Measurements from ENCODE around the gene ERFE. TPM values are rescaled to one million over a fixed set of nuclear protein-coding genes. Genes with fewer than 3 reads are reported as not detected.

The ERFE gene
- total and polyA plus RNA-seq, 8 donors, result 0.13 to 1.1 (median 0.82) TPM; not detected in 4

GRCh38 chr2:238190445-238190844, 31.7 kb downstream of the ERFE start:
- Histone ChIP-seq H3K36me3 (peaks cover 74 to 94% (median 93%) of the 10 kb centered on the region in 4 donors), H3K4me1 (peaks cover 0 to 3% (median 0%) of the 10 kb centered on the region in 4 donors), H3K4me3 (no peak overlapping the region), H3K9me3 (no peaks in the 10 kb centered on the region), H3K27ac (no peak overlapping the region), H3K27me3 (no peaks in the 10 kb centered on the region)
- TF ChIP-seq POLR2AphosphoS5 (IDR thresholded peaks at IDR 0.05) (no peak), EP300 (IDR thresholded peaks at IDR 0.05) (no peak), CTCF (IDR thresholded peaks at IDR 0.05) (no peak), POLR2A (IDR thresholded peaks at IDR 0.05) (no peak)
- intact Hi-C loops (cut with DNase I; ENCODE audit: low total_unique reads), result no loop called here
- no peak for DNase-seq
- 90 to 94% (median 91%) methylated on average over 2 of the region's 2 CpGs for WGBS, 5 donors

DNA sequence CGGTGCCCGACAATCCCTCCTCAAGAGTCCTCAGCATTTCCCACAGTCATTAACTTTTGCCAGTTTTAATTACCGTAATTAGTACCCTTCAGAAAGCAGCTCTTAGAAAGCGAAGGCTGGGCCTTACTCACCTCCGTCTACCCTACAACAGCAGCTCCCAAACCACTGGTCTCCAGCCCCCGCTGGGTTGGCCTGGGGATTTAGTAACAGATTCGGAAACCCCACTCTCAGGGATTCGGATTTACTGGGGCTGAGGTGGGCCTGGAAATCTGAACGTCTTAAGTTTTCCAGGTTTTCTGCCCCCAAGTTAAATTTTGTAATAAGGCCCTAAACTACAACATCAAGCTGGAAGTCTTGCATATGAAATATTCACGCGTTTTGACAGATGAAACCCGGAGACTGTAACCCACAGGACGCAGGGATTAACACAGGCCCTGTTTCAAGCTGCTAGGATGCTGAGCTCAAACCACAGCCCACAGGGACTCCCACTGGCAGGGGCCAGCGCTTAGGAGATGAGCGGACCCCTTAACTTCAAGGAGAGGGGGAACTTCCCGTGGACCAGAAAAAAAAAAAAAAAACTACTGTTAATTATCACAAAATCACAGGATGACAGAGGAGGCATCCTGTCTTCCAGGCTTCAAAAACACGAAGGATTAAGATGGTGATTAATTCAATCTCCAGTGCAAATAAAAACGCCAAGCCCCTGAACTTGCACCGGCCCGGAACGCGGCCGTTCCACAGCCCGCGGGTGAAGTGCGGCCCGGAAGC, 43.7 kb downstream of the ERFE start:
- Histone ChIP-seq H3K4me1 (peaks cover 19 to 56% (median 43%) of the 10 kb centered on the region in 4 donors), H3K4me3 (peak overlapping the region; percentile 62 to 89 (median 76)), H3K36me3 (no peaks in the 10 kb centered on the region), H3K27ac (peak overlapping the region; percentile 81 to 99 (median 94)), H3K27me3 (no peaks in the 10 kb centered on the region), H3K9me3 (no peaks in the 10 kb centered on the region)
- TF ChIP-seq POLR2A (IDR thresholded peaks at IDR 0.05), result no peak
- no peak for TF ChIP-seq CTCF (IDR thresholded peaks at IDR 0.05)
- no peak for TF ChIP-seq EP300 (IDR thresholded peaks at IDR 0.05)
- no peak for TF ChIP-seq POLR2AphosphoS5 (IDR thresholded peaks at IDR 0.05)
- intact Hi-C loops (cut with DNase I; ENCODE audit: low total_unique reads), result no loop called here
- WGBS, 5 donors, result 5 to 9% (median 7%) methylated on average over 27 of the region's 27 CpGs
- peak in 1 of 2 donors; percentile 42 for DNase-seq

- WGBS, 5 donors, result 0% methylated on average over 5 to 126 of the region's 126 CpGs
- peaks cover 19 to 48% (median 37%) of the 10 kb centered on the region in 4 donors for H3K4me1 ChIP-seq
- H3K9me3 ChIP-seq, result no peaks in the 10 kb centered on the region
- H3K4me3 ChIP-seq, result peak within 1 kb of the TSS; percentile 62 to 89 (median 76)
- H3K27me3 ChIP-seq, result no peaks in the 10 kb centered on the region
- no peak for TF ChIP-seq POLR2A (IDR thresholded peaks at IDR 0.05)
- no peak for TF ChIP-seq EP300 (IDR thresholded peaks at IDR 0.05)
- TF ChIP-seq CTCF (IDR thresholded peaks at IDR 0.05), result no peak
- peak in 2 of 3 donors; percentile 45 to 88 for TF ChIP-seq POLR2AphosphoS5 (IDR thresholded peaks at IDR 0.05)
- no peaks in the 10 kb centered on the region for H3K36me3 ChIP-seq
- peak within 1 kb of the TSS; percentile 81 to 99 (median 94) for H3K27ac ChIP-seq
- peak; percentile 93 to 96 for DNase-seq
- intact Hi-C loops (cut with DNase I; ENCODE audit: low total_unique reads), result no loop called here
Measured at GRCh38 chr2:238203094-238203972, 44.6 kb downstream of the ERFE start, which contains the start of gene ILKAP. Gene ILKAP, minus strand, starts transcription at chr2:238203695. Its CDS starts 142 bp downstream, at chr2:238203553.

GRCh38 chr2:238203973-238204683, 45.4 kb downstream of the ERFE start:
- H3K27me3 ChIP-seq, result no peaks in the 10 kb centered on the region
- no peaks in the 10 kb centered on the region for H3K9me3 ChIP-seq
- intact Hi-C loops (cut with DNase I; ENCODE audit: low total_unique reads), result no loop called here
- peak overlapping the region; percentile 62 to 89 (median 76) for H3K4me3 ChIP-seq
- DNase-seq, result no peak
- H3K4me1 ChIP-seq, result peaks cover 19 to 41% (median 33%) of the 10 kb centered on the region in 4 donors
- TF ChIP-seq CTCF (IDR thresholded peaks at IDR 0.05), result no peak
- WGBS, 5 donors, result 48 to 60% (median 58%) methylated on average over 18 of the region's 18 CpGs
- H3K36me3 ChIP-seq, result no peaks in the 10 kb centered on the region
- H3K27ac ChIP-seq, result peak overlapping the region; percentile 65 to 98 (median 88)

All from stomach (tissue), 9 donors.